Rectal smooth muscle tissue (tissue), 1 donor: ENCODE measurements around the gene ERCC3.
"Not testable (repeated sequence)": the region's sequence is repeated elsewhere in the genome, so short reads cannot be mapped to it uniquely, and the experiment has no call there.

Source experiments
- H3K27ac ChIP-seq: one replicate; pipeline ENCODE4 v1.7.0; 2013; ENCODE audit warnings: low read depth, low read length, inconsistent platforms
- H3K27me3 ChIP-seq: one replicate; pipeline ENCODE4 v1.7.0; 2013; ENCODE audit warnings: low read length; ENCODE audit not compliant: control insufficient read depth, insufficient read depth
- H3K36me3 ChIP-seq: one replicate; pipeline ENCODE4 v1.7.0; 2013; ENCODE audit warnings: low read length; ENCODE audit not compliant: control insufficient read depth, insufficient read depth
- H3K4me1 ChIP-seq: one replicate; pipeline ENCODE4 v1.7.0; 2013; ENCODE audit warnings: low read length; ENCODE audit not compliant: control insufficient read depth, insufficient read depth
- H3K4me3 ChIP-seq: one replicate; pipeline ENCODE4 v1.7.0; 2013; ENCODE audit warnings: low read length
- H3K9ac ChIP-seq: one replicate; pipeline ENCODE4 v1.7.0; 2013; ENCODE audit warnings: low read length

The ERCC3 gene

GRCh38 chr2:127233710-127234109, 60.2 kb downstream of the ERCC3 start:
- Histone ChIP-seq H3K27ac (no peak overlapping the region), H3K36me3 (no peaks in the 10 kb centered on the region), H3K4me1 (no peaks in the 10 kb centered on the region), H3K4me3 (no peak overlapping the region), H3K27me3 (no peaks in the 10 kb centered on the region), H3K9ac (no peak overlapping the region)

GRCh38 chr2:127231130-127231865, 62.6 kb downstream of the ERCC3 start:
- peaks cover 2% of the 10 kb centered on the region for H3K4me1 ChIP-seq
- H3K27ac ChIP-seq, result no peak overlapping the region
- no peaks in the 10 kb centered on the region for H3K36me3 ChIP-seq
- no peak overlapping the region for H3K9ac ChIP-seq
- H3K4me3 ChIP-seq, result no peak overlapping the region
- H3K27me3 ChIP-seq, result no peaks in the 10 kb centered on the region

GRCh38 chr2:127229555-127229954, 64.4 kb downstream of the ERCC3 start:
- H3K9ac ChIP-seq, result no peak overlapping the region
- no peak overlapping the region for H3K4me3 ChIP-seq
- peaks cover 5% of the 10 kb centered on the region for H3K27me3 ChIP-seq
- no peaks in the 10 kb centered on the region for H3K36me3 ChIP-seq
- no peak overlapping the region for H3K27ac ChIP-seq
- H3K4me1 ChIP-seq, result peaks cover 2% of the 10 kb centered on the region

- H3K9ac ChIP-seq, result no peak overlapping the region
- H3K4me3 ChIP-seq, result no peak overlapping the region
- no peaks in the 10 kb centered on the region for H3K36me3 ChIP-seq
- H3K27me3 ChIP-seq, result peaks cover 5% of the 10 kb centered on the region
- peaks cover 2% of the 10 kb centered on the region for H3K4me1 ChIP-seq
- H3K27ac ChIP-seq, result no peak overlapping the region
These were observed 65.8 kb downstream of the ERCC3 start for GRCh38 chr2:127228102-127228501.

GRCh38 chr2:127227264-127227660, 66.7 kb downstream of the ERCC3 start:
- H3K27ac ChIP-seq, H3K9ac ChIP-seq, H3K36me3 ChIP-seq, H3K4me1 ChIP-seq, H3K27me3 ChIP-seq: not testable (repeated sequence)
- peak overlapping the region; percentile 19 for H3K4me3 ChIP-seq

- H3K36me3 ChIP-seq, result no peaks in the 10 kb centered on the region
- H3K9ac ChIP-seq, result no peak overlapping the region
- no peak overlapping the region for H3K27ac ChIP-seq
- peaks cover 5% of the 10 kb centered on the region for H3K27me3 ChIP-seq
- H3K4me3 ChIP-seq, result peak overlapping the region; percentile 19
- peaks cover 2% of the 10 kb centered on the region for H3K4me1 ChIP-seq
These were observed 67.3 kb downstream of the ERCC3 start for GRCh38 chr2:127226520-127227263.

GRCh38 chr2:127226132-127226519, 67.8 kb downstream of the ERCC3 start:
- Histone ChIP-seq H3K4me3 (peak overlapping the region; percentile 25), H3K4me1 (peaks cover 2% of the 10 kb centered on the region), H3K27me3 (peaks cover 5% of the 10 kb centered on the region), H3K9ac (no peak overlapping the region), H3K36me3 (no peaks in the 10 kb centered on the region), H3K27ac (no peak overlapping the region)

GRCh38 chr2:127225186-127225960, 68.6 kb downstream of the ERCC3 start:
- peaks cover 11% of the 10 kb centered on the region for H3K27me3 ChIP-seq

GRCh38 chr2:127224135-127224534, 69.8 kb downstream of the ERCC3 start:
- H3K36me3 ChIP-seq, H3K9ac ChIP-seq, H3K27ac ChIP-seq, H3K4me1 ChIP-seq, H3K4me3 ChIP-seq: not testable (repeated sequence)
- peaks cover 15% of the 10 kb centered on the region for H3K27me3 ChIP-seq

More at GRCh38 chr2:127225186-127225960, 68.6 kb downstream of the ERCC3 start:
- H3K27ac ChIP-seq, result no peak overlapping the region
- H3K36me3 ChIP-seq, result no peaks in the 10 kb centered on the region
- H3K9ac ChIP-seq, result no peak overlapping the region
- peaks cover 2% of the 10 kb centered on the region for H3K4me1 ChIP-seq
- H3K4me3 ChIP-seq, result no peak overlapping the region

GRCh38 chr2:127220768-127221527, 73.0 kb downstream of the ERCC3 start:
- no peaks in the 10 kb centered on the region for H3K36me3 ChIP-seq
- no peaks in the 10 kb centered on the region for H3K4me1 ChIP-seq
- no peak overlapping the region for H3K27ac ChIP-seq
- peaks cover 22% of the 10 kb centered on the region for H3K27me3 ChIP-seq
- no peak overlapping the region for H3K9ac ChIP-seq
- H3K4me3 ChIP-seq, result no peak overlapping the region

GRCh38 chr2:127220102-127220767, 73.7 kb downstream of the ERCC3 start, which contains the start of gene CYP27C1:
Gene CYP27C1, minus strand, starts transcription at chr2:127220299. Its CDS starts 29 bp downstream, at chr2:127220270.
- H3K4me1 ChIP-seq, result no peaks in the 10 kb centered on the region
- H3K9ac ChIP-seq, result no peak within 1 kb of the TSS
- H3K36me3 ChIP-seq, result no peaks in the 10 kb centered on the region
- H3K27ac ChIP-seq, result no peak within 1 kb of the TSS
- H3K4me3 ChIP-seq, result peak within 1 kb of the TSS; percentile 52
- H3K27me3 ChIP-seq, result peaks cover 22% of the 10 kb centered on the region
